GM08714 (cell line): Measurements from ENCODE around the gene FBXL19.

ENCODE experiments used
- H3K4me3 ChIP-seq: fragments of 200-500 bp; sonication (Bioruptor generic); 2 replicates; pipeline ENCODE4 v1.5.1; 2014; ENCODE audit warnings: mild to moderate bottlenecking, low read length, inconsistent platforms
- ZNF274 ChIP-seq: IDR thresholded peaks from 2 replicates; pipeline ENCODE4 v1.6.1; 2012; ENCODE audit warnings: mild to moderate bottlenecking, low read depth, low read length

The FBXL19 gene

GRCh38 chr16:30941600-30942425, 18.4 kb downstream of the FBXL19 start:
- H3K4me3 ChIP-seq = no peak overlapping the region
- no peak for TF ChIP-seq ZNF274

GRCh38 chr16:30942426-30942806, 19.0 kb downstream of the FBXL19 start:
- H3K4me3 ChIP-seq = no peak overlapping the region
- no peak for TF ChIP-seq ZNF274

GRCh38 chr16:30944352-30944751, 21.0 kb downstream of the FBXL19 start:
- H3K4me3 ChIP-seq = no peak overlapping the region
- TF ChIP-seq ZNF274 = no peak

GRCh38 chr16:30946671-30947540, 23.5 kb downstream of the FBXL19 start:
- H3K4me3 ChIP-seq = no peak overlapping the region
- TF ChIP-seq ZNF274 = no peak

- TF ChIP-seq ZNF274 = no peak
- no peak overlapping the region for H3K4me3 ChIP-seq
Measured at GRCh38 chr16:30947541-30947858, 24.1 kb downstream of the FBXL19 start.

- TF ChIP-seq ZNF274 = no peak
- peak overlapping the region; percentile 71; the same call in 1 of the 2 replicates for H3K4me3 ChIP-seq
Measured at GRCh38 chr16:30947859-30948666, 24.7 kb downstream of the FBXL19 start.

GRCh38 chr16:30948667-30949649, 25.6 kb downstream of the FBXL19 start, which contains the start of gene ORAI3:
TSS of gene ORAI3 (plus strand) at chr16:30949068. CDS start at chr16:30949290, 222 bp downstream.
- TF ChIP-seq ZNF274 = no peak
- peak within 1 kb of the TSS; percentile 71 for H3K4me3 ChIP-seq

- no peak for TF ChIP-seq ZNF274
Measured at GRCh38 chr16:30949650-30950515, 26.5 kb downstream of the FBXL19 start.

GRCh38 chr16:30950516-30951065, 27.2 kb downstream of the FBXL19 start:
- H3K4me3 ChIP-seq = peak overlapping the region; percentile 71; the same call in 1 of the 2 replicates
- no peak for TF ChIP-seq ZNF274

More at GRCh38 chr16:30949650-30950515, 26.5 kb downstream of the FBXL19 start:
- H3K4me3 ChIP-seq = peak overlapping the region; percentile 71

- TF ChIP-seq ZNF274 = no peak
Measured at GRCh38 chr16:30951193-30951592, 27.8 kb downstream of the FBXL19 start.

GRCh38 chr16:30951750-30952149, 28.4 kb downstream of the FBXL19 start:
- no peak overlapping the region for H3K4me3 ChIP-seq
- TF ChIP-seq ZNF274 = no peak

More at GRCh38 chr16:30951193-30951592, 27.8 kb downstream of the FBXL19 start:
- H3K4me3 ChIP-seq = no peak overlapping the region

GRCh38 chr16:30953111-30953510, 29.7 kb downstream of the FBXL19 start:
- H3K4me3 ChIP-seq = no peak overlapping the region
- no peak for TF ChIP-seq ZNF274
